OCI-M1 (cell line): ENCODE data around the gene LRP1B.

Source experiments
- DNase-seq: peaks from one replicate; lab custom pipeline; 2025; lab: John Stamatoyannopoulos, UW

The LRP1B gene

GRCh38 chr2:141766225-141766624, 364.6 kb downstream of the LRP1B start:
- DNase-seq: peak; percentile 7

GRCh38 chr2:141748616-141749015, 382.2 kb downstream of the LRP1B start:
- no peak for DNase-seq

- DNase-seq: no peak
Measured at GRCh38 chr2:141741652-141742051, 389.2 kb downstream of the LRP1B start.

GRCh38 chr2:141737492-141738255, 393.1 kb downstream of the LRP1B start:
- no peak for DNase-seq

- DNase-seq: no peak
Measured at GRCh38 chr2:141736466-141736865, 394.4 kb downstream of the LRP1B start.

- DNase-seq: peak; percentile 12
Measured at GRCh38 chr2:141728886-141729285, 401.9 kb downstream of the LRP1B start.

GRCh38 chr2:141728142-141728541, 402.7 kb downstream of the LRP1B start:
- DNase-seq: no peak

- DNase-seq: no peak
Measured at GRCh38 chr2:141724426-141724825, 406.4 kb downstream of the LRP1B start.

GRCh38 chr2:141723814-141724213, 407.0 kb downstream of the LRP1B start:
- DNase-seq: no peak

- no peak for DNase-seq
Measured at GRCh38 chr2:141720476-141720875, 410.3 kb downstream of the LRP1B start.

GRCh38 chr2:141714496-141714895, 416.3 kb downstream of the LRP1B start:
- DNase-seq: no peak

- DNase-seq: no peak
Measured at GRCh38 chr2:141711627-141712026, 419.2 kb downstream of the LRP1B start.

- DNase-seq: no peak
Measured at GRCh38 chr2:141710589-141711239, 420.1 kb downstream of the LRP1B start.

- no peak for DNase-seq
Measured at GRCh38 chr2:141709756-141710155, 421.1 kb downstream of the LRP1B start.

- no peak for DNase-seq
Measured at GRCh38 chr2:141707486-141707885, 423.3 kb downstream of the LRP1B start.

- peak; percentile 52 for DNase-seq
Measured at GRCh38 chr2:141704541-141704940, 426.3 kb downstream of the LRP1B start.

GRCh38 chr2:141703501-141703900, 427.3 kb downstream of the LRP1B start:
- no peak for DNase-seq

- no peak for DNase-seq
Measured at GRCh38 chr2:141701618-141702017, 429.2 kb downstream of the LRP1B start.

- DNase-seq: peak; percentile 13
Measured at GRCh38 chr2:141699573-141699972, 431.2 kb downstream of the LRP1B start.

GRCh38 chr2:141698500-141698899, 432.3 kb downstream of the LRP1B start:
- no peak for DNase-seq

GRCh38 chr2:141697035-141697434, 433.8 kb downstream of the LRP1B start:
- DNase-seq: no peak

GRCh38 chr2:141694180-141694579, 436.6 kb downstream of the LRP1B start:
- DNase-seq: no peak

GRCh38 chr2:141692829-141693228, 438.0 kb downstream of the LRP1B start:
- no peak for DNase-seq

- no peak for DNase-seq
Measured at GRCh38 chr2:141676139-141676538, 454.7 kb downstream of the LRP1B start.
